B cell (primary cell): Measurements from ENCODE around the gene CBX2. TPM values are rescaled to one million over a fixed set of nuclear protein-coding genes. Genes with fewer than 3 reads are reported as not detected.

Experiments used
- ATAC-seq: fragments of 200-7000 bp; cut with Tn5 transposase; one replicate; pipeline ENCODE4 v1.10.0; 2021; ENCODE audit warnings: low read depth, mild to moderate bottlenecking, moderate number of reproducible peaks, moderate library complexity
- CTCF ChIA-PET: fragments of 350-600 bp; sonication (Branson Sonifier 250); formaldehyde crosslinking; loops from one replicate; lab custom pipeline; 2021; ENCODE audit warnings: antibody characterized with exemption, inconsistent platforms; lab: Charles Lee
- POLR2A ChIA-PET: fragments of 350-600 bp; sonication (Branson Sonifier 250); formaldehyde crosslinking; loops from one replicate; lab custom pipeline; 2021; ENCODE audit warnings: antibody characterized with exemption; lab: Charles Lee
- DNase-seq: peaks from one replicate; pipeline ENCODE4 v3.0.0; 2013
- H2AFZ ChIP-seq: 2 replicates; pipeline ENCODE4 v1.6.1; 2012; ENCODE audit warnings: mild to moderate bottlenecking, low read depth, low read length; ENCODE audit not compliant: insufficient read depth, poor library complexity, severe bottlenecking
- H3K27ac ChIP-seq, 2 donors: 1 replicate in 1 of 2; 2 replicates in 1 of 2; pipeline ENCODE4 v1.5.1; 2012 to 2013; ENCODE audit warnings: low read length in 2 of 2, mild to moderate bottlenecking in 2 of 2, moderate library complexity in 1 of 2
- H3K27me3 ChIP-seq, 4 experiments: fragments of 200-600 bp in 1 of 4; sonication (generic) in 1 of 4; replicated peaks in 1 of 4; 1 replicate in 2 of 4; 2 replicates in 2 of 4; pipeline versions ENCODE4 v1.6.1 to v1.7.0; 2013 to 2016; ENCODE audit warnings: low read length in 3 of 4, mild to moderate bottlenecking in 2 of 4, mixed read lengths in 1 of 4, moderate library complexity in 1 of 4; ENCODE audit not compliant: insufficient read depth in 4 of 4, control insufficient read depth in 3 of 4; ENCODE audit errors: control extremely low read depth in 1 of 4
- H3K36me3 ChIP-seq, 2 experiments: replicated peaks in 1 of 2; 1 replicate in 1 of 2; 2 replicates in 1 of 2; pipeline versions ENCODE4 v1.6.1 to v1.7.1; 2013; ENCODE audit warnings: low read length in 1 of 2; ENCODE audit not compliant: insufficient read depth in 2 of 2, control insufficient read depth in 1 of 2; ENCODE audit errors: control extremely low read depth in 1 of 2, extremely low read depth in 1 of 2
- H3K4me1 ChIP-seq, 2 donors: fragments of 200-600 bp in 1 of 2; sonication (generic) in 1 of 2; 1 replicate in 1 of 2; 2 replicates in 1 of 2; pipeline versions ENCODE4 v1.5.1 to v1.6.1; 2013 to 2017; ENCODE audit warnings: low read length in 2 of 2; ENCODE audit not compliant: control insufficient read depth in 2 of 2, insufficient read depth in 2 of 2
- H3K4me2 ChIP-seq: replicated peaks from 2 replicates; pipeline ENCODE3; 2012; ENCODE audit warnings: mild to moderate bottlenecking, low read depth, low read length; ENCODE audit not compliant: poor library complexity, severe bottlenecking
- H3K4me3 ChIP-seq, 5 experiments: fragments of 200-600 bp in 1 of 5; sonication (generic) in 1 of 5; 1 replicate in 3 of 5; 2 replicates in 2 of 5; pipeline versions ENCODE4 v1.5.1 to v1.7.0; 2011 to 2016; ENCODE audit warnings: low read length in 4 of 5, mild to moderate bottlenecking in 4 of 5, low read depth in 2 of 5, control low read depth in 1 of 5, moderate library complexity in 1 of 5; ENCODE audit not compliant: insufficient read depth in 1 of 5; ENCODE audit errors: control extremely low read depth in 1 of 5, extremely low read depth in 1 of 5
- H3K79me2 ChIP-seq: fragments of 200-600 bp; sonication (generic); one replicate; pipeline ENCODE4 v1.6.0; 2016; ENCODE audit warnings: low read length; ENCODE audit not compliant: control insufficient read depth, insufficient read depth
- H3K9ac ChIP-seq: fragments of 200-600 bp; sonication (generic); 2 replicates; pipeline ENCODE4 v1.6.1; 2017; ENCODE audit warnings: mild to moderate bottlenecking, low read length, moderate library complexity
- H3K9me3 ChIP-seq, 3 donors: one replicate each; pipeline versions ENCODE4 v1.6.1 to v1.7.1; 2013; ENCODE audit warnings: low read length in 2 of 3; ENCODE audit not compliant: control insufficient read depth in 2 of 3, insufficient read depth in 1 of 3; ENCODE audit errors: control extremely low read depth in 1 of 3
- H4K20me1 ChIP-seq: 2 replicates; pipeline ENCODE4 v1.6.0; 2012; ENCODE audit warnings: mild to moderate bottlenecking, low read length; ENCODE audit not compliant: insufficient read depth, control insufficient read depth, poor library complexity, severe bottlenecking
- H3K27ac Mint-ChIP-seq: one replicate; pipeline ENCODE4 v1.8.0; 2021; ENCODE audit warnings: mixed read lengths
- H3K27me3 Mint-ChIP-seq: one replicate; pipeline ENCODE4 v1.8.0; 2021; ENCODE audit warnings: mixed read lengths
- H3K4me1 Mint-ChIP-seq: one replicate; pipeline ENCODE4 v1.8.0; 2021; ENCODE audit warnings: mixed read lengths
- H3K4me3 Mint-ChIP-seq: one replicate; pipeline ENCODE4 v1.8.0; 2021; ENCODE audit warnings: mixed read lengths
- H3K9me3 Mint-ChIP-seq: one replicate; pipeline ENCODE4 v1.8.0; 2022; ENCODE audit warnings: mixed read lengths; ENCODE audit not compliant: insufficient read depth
- CTCF ChIP-seq: fragments of 200-600 bp; IDR thresholded peaks from one replicate; pipeline ENCODE4 v1.8.0; 2022; ENCODE audit warnings: antibody characterized with exemption, mild to moderate bottlenecking
- EZH2 ChIP-seq: IDR thresholded peaks from 2 replicates; pipeline ENCODE4 v1.6.1; 2012; ENCODE audit warnings: borderline replicate concordance, low read depth, mild to moderate bottlenecking, moderate library complexity, low read length; ENCODE audit not compliant: insufficient read depth, poor library complexity, severe bottlenecking
- WGBS: methylation state at CpG from one replicate; pipeline ENCODE4 v1.1.5; 2013; ENCODE audit warnings: missing lambda C conversion rate; ENCODE audit not compliant: insufficient coverage; 5-methylcytosine and 5-hydroxymethylcytosine counted together
- intact Hi-C: fragments of 100-400 bp; cut with micrococcal nuclease; formaldehyde crosslinking; loops from one replicate; pipeline ENCODE4 v1.10.0; 2022
- polyA plus RNA-seq: library from polyadenylated mRNA; depleted of rRNA; stranded (reverse); fragments of >200 nt; gene quantifications from 2 replicates; pipeline ENCODE4 v1.2.3, GENCODE V29; 2012
- total RNA-seq, 2 donors: library from RNA; stranded (reverse); fragments of 120-200 nt in 1 of 2; gene quantifications; 1 replicate in 1 of 2; 2 replicates in 1 of 2; pipeline versions ENCODE4 v1.2.3 to v1.2.4, GENCODE V29; 2013 to 2022

Gene CBX2
- total and polyA plus RNA-seq, 2 donors (not counting 1 experiment from before 2014, with no cell fraction given) = 0.10 to 0.47 TPM

- peaks cover 0 to 73% (median 46%) of the 10 kb centered on the region in 4 experiments for H3K27me3 ChIP-seq
- Mint-ChIP-seq H3K9me3 (no peaks in the 10 kb centered on the region), H3K27me3 (peaks cover 48% of the 10 kb centered on the region), H3K27ac (peak overlapping the region; percentile 7), H3K4me1 (peaks cover 19% of the 10 kb centered on the region), H3K4me3 (no peak overlapping the region)
- H3K4me3 ChIP-seq = no peak overlapping the region
- TF ChIP-seq CTCF (no peak), EZH2 (no peak)
- H3K36me3 ChIP-seq = peaks cover 0 to 7% of the 10 kb centered on the region in 2 experiments
- DNase-seq (peak; percentile 57), ATAC-seq (peak; percentile 9)
- POLR2A ChIA-PET = no interaction called here
- no peak overlapping the region for H3K27ac ChIP-seq
- WGBS = 9% methylated on average over 67 of the region's 68 CpGs
- peaks cover 33% of the 10 kb centered on the region in 2 donors for H3K4me1 ChIP-seq
- CTCF ChIA-PET = interaction anchor here (0.6 to 3.5 kb wide), 9 partner anchors 13 to 215 kb away, joined by 3 to 30 read pairs (median 6); partner anchors contain the start of gene CBX2
- H2AFZ ChIP-seq = peak overlapping the region; percentile 9
- peaks cover 4% of the 10 kb centered on the region for H3K79me2 ChIP-seq
- H4K20me1 ChIP-seq = peaks cover 21% of the 10 kb centered on the region
- H3K4me2 ChIP-seq = peak overlapping the region; percentile 66
- peaks cover 0 to 48% (median 0%) of the 10 kb centered on the region in 3 donors for H3K9me3 ChIP-seq
- no peak overlapping the region for H3K9ac ChIP-seq
- intact Hi-C loops = no loop called here
Measured at GRCh38 chr17:79790805-79791734, 13.1 kb downstream of the CBX2 start.

- Mint-ChIP-seq H3K4me3 (no peak overlapping the region), H3K27ac (no peak overlapping the region), H3K27me3 (peaks cover 41% of the 10 kb centered on the region), H3K4me1 (peaks cover 23% of the 10 kb centered on the region), H3K9me3 (no peaks in the 10 kb centered on the region)
- Histone ChIP-seq H3K27ac (no peak overlapping the region), H3K9me3 (peaks cover 0 to 47% (median 0%) of the 10 kb centered on the region in 3 donors), H3K27me3 (peaks cover 0 to 66% (median 45%) of the 10 kb centered on the region in 4 experiments), H3K79me2 (peaks cover 4% of the 10 kb centered on the region), H4K20me1 (peaks cover 21% of the 10 kb centered on the region), H3K9ac (no peak overlapping the region), H3K4me2 (peak overlapping the region; percentile 66), H3K4me1 (peaks cover 35 to 37% of the 10 kb centered on the region in 2 donors), H3K4me3 (no peak overlapping the region), H3K36me3 (peaks cover 0 to 7% of the 10 kb centered on the region in 2 experiments), H2AFZ (no peak overlapping the region)
- intact Hi-C loops = no loop called here
- ATAC-seq (no peak), DNase-seq (no peak)
- no peak for TF ChIP-seq CTCF
- TF ChIP-seq EZH2 = no peak
- ChIA-PET CTCF (interaction anchor here (0.7 to 3.5 kb wide), 4 partner anchors 13 to 201 kb away, joined by 3 to 30 read pairs (median 9); partner anchors contain the start of gene CBX2), POLR2A (no interaction called here)
- 4% methylated on average over 18 of the region's 26 CpGs for WGBS
Measured at GRCh38 chr17:79791735-79792161, 13.8 kb downstream of the CBX2 start.
